Endothelial cell of umbilical vein (primary cell): ENCODE data around the gene PRKG1. TPM values are rescaled to one million over a fixed set of nuclear protein-coding genes. Genes with fewer than 3 reads are reported as not detected.

Experiments
- BruUV-seq: library from RNA; stranded (reverse); fragments of 400-500 nt; replicated peaks from 2 replicates; lab custom pipeline; 2021; lab: Mats Ljungman, UMichigan
- CTCF ChIA-PET: fragments of 300-600, 350-600 bp; sonication (Branson Sonifier 250); formaldehyde crosslinking; loops from one replicate; lab custom pipeline; 2021; ENCODE audit warnings: antibody characterized with exemption, inconsistent platforms; lab: Charles Lee
- POLR2A ChIA-PET: fragments of 300-600, 350-600 bp; sonication (Branson Sonifier 250); formaldehyde crosslinking; loops from one replicate; lab custom pipeline; 2021; ENCODE audit warnings: antibody characterized with exemption, inconsistent platforms; lab: Charles Lee
- DNase-seq: peaks from one replicate; pipeline ENCODE4 v3.0.0-alpha.2; 2011; ENCODE audit warnings: low read depth, low spot score
- FAIRE-seq: peaks from 2 replicates; lab custom pipeline; 2011; peaks lifted over from hg19 to GRCh38; lab: Jason Lieb, UNC
- H2AFZ ChIP-seq: 2 replicates; pipeline ENCODE4 v1.6.0; 2012; ENCODE audit warnings: low read depth, low read length, control low read depth, inconsistent platforms
- H3K27ac ChIP-seq: 2 replicates; pipeline ENCODE4 v1.5.1; 2011; ENCODE audit warnings: low read depth, mild to moderate bottlenecking, control low read depth, low read length, moderate library complexity; ENCODE audit not compliant: insufficient read depth
- H3K27me3 ChIP-seq, 2 experiments: 2 replicates each; pipeline versions ENCODE4 v1.6.0 to v1.6.1; 2011; ENCODE audit warnings: low read length in 2 of 2, mixed read lengths in 1 of 2; ENCODE audit not compliant: control insufficient read depth in 2 of 2, insufficient read depth in 2 of 2
- H3K36me3 ChIP-seq, 2 experiments: 2 replicates in 1 of 2; 3 replicates in 1 of 2; pipeline ENCODE4 v1.5.1; 2011; ENCODE audit warnings: low read length in 2 of 2, mild to moderate bottlenecking in 1 of 2, moderate library complexity in 1 of 2; ENCODE audit not compliant: control insufficient read depth in 2 of 2, insufficient read depth in 2 of 2; ENCODE audit errors: extremely low read depth in 1 of 2
- H3K4me1 ChIP-seq: 3 replicates; pipeline ENCODE4 v1.5.1; 2011; ENCODE audit warnings: mild to moderate bottlenecking, low read length; ENCODE audit not compliant: control insufficient read depth, insufficient read depth; ENCODE audit errors: extremely low read depth
- H3K4me2 ChIP-seq: 2 replicates; pipeline ENCODE4 v1.6.1; 2011; ENCODE audit warnings: low read length, control low read depth, mixed read lengths; ENCODE audit not compliant: insufficient read depth
- H3K4me3 ChIP-seq, 3 experiments: fragments of 200-600 bp in 1 of 3; sonication (generic), shearing (Covaris generic) in 1 of 3; replicated peaks in 1 of 3; 2 replicates each; pipeline ENCODE4 v1.5.1; 2011 to 2016; ENCODE audit warnings: control low read depth in 3 of 3, low read length in 3 of 3, mild to moderate bottlenecking in 2 of 3, inconsistent platforms in 1 of 3, low read depth in 1 of 3, moderate library complexity in 1 of 3; ENCODE audit not compliant: insufficient read depth in 1 of 3
- H3K79me2 ChIP-seq: 2 replicates; pipeline ENCODE4 v1.6.0; 2012; ENCODE audit warnings: low read length, inconsistent platforms; ENCODE audit not compliant: control insufficient read depth, insufficient read depth
- H3K9ac ChIP-seq: replicated peaks from 2 replicates; pipeline ENCODE3; 2011; ENCODE audit warnings: low read length, control low read depth; ENCODE audit not compliant: insufficient read depth; ENCODE audit errors: extremely low read depth
- H3K9me1 ChIP-seq: replicated peaks from 3 replicates; pipeline ENCODE4 v1.6.0; 2011; ENCODE audit warnings: mild to moderate bottlenecking, low read length; ENCODE audit not compliant: control insufficient read depth, insufficient read depth; ENCODE audit errors: extremely low read depth
- H3K9me3 ChIP-seq: replicated peaks from 2 replicates; pipeline ENCODE4 v1.5.1; 2012; ENCODE audit warnings: low read length, inconsistent platforms; ENCODE audit not compliant: control insufficient read depth, insufficient read depth
- H4K20me1 ChIP-seq: replicated peaks from 2 replicates; pipeline ENCODE3; 2011; ENCODE audit warnings: mild to moderate bottlenecking, low read length; ENCODE audit not compliant: control insufficient read depth, insufficient read depth; ENCODE audit errors: extremely low read depth
- CTCF ChIP-seq, 2 donors: IDR thresholded peaks; 1 replicate in 1 of 2; 2 replicates in 1 of 2; pipeline ENCODE4 v1.5.1; 2011; ENCODE audit warnings: low read length in 2 of 2, mild to moderate bottlenecking in 2 of 2, moderate library complexity in 2 of 2, control low read depth in 1 of 2, inconsistent platforms in 1 of 2, low read depth in 1 of 2; ENCODE audit not compliant: insufficient read depth in 1 of 2; ENCODE audit errors: extremely low read depth in 1 of 2
- EZH2 ChIP-seq: IDR thresholded peaks from 2 replicates; pipeline ENCODE4 v1.6.1; 2012; ENCODE audit warnings: borderline replicate concordance, low read depth, mild to moderate bottlenecking, moderate library complexity, low read length, inconsistent platforms; ENCODE audit not compliant: severe bottlenecking
- GATA2 ChIP-seq: IDR thresholded peaks from 2 replicates; pipeline ENCODE4 v1.7.0; 2011; ENCODE audit warnings: low read depth, mild to moderate bottlenecking, moderate library complexity, mixed read lengths, low read length; ENCODE audit not compliant: insufficient read length, insufficient read depth
- JUN ChIP-seq: IDR thresholded peaks from 2 replicates; pipeline ENCODE4 v1.6.1; 2011; ENCODE audit warnings: borderline replicate concordance, low read depth; ENCODE audit not compliant: insufficient read length, insufficient read depth
- MYC ChIP-seq: IDR thresholded peaks from one replicate; pipeline ENCODE4 v1.6.1; 2011; ENCODE audit warnings: mild to moderate bottlenecking, low read depth, low read length
- POLR2A ChIP-seq: IDR thresholded peaks from 2 replicates; pipeline ENCODE4 v1.6.1; 2012; ENCODE audit warnings: low read depth, mild to moderate bottlenecking, control low read depth, low read length
- dilution Hi-C: fragments of 300-500 bp; cut with MboI; formaldehyde crosslinking; loops from one replicate; pipeline ENCODE4 v1.15.0; 2019; ENCODE audit warnings: low sequenced_read_pairs; ENCODE audit not compliant: extremely low pct_ligation_motif_present
- intact Hi-C: fragments of 100-400 bp; cut with micrococcal nuclease; formaldehyde crosslinking; loops from one replicate; pipeline ENCODE4 v1.10.0; 2022
- polyA plus RNA-seq, 4 experiments: library from polyadenylated mRNA; depleted of rRNA in 3 of 4; stranded (reverse) in 3 of 4; unstranded in 1 of 4; fragments of >200 nt; gene quantifications; 2 replicates each; pipeline versions ENCODE4 v1.2.1 to v1.2.3, GENCODE V29; 2011 to 2012; ENCODE audit warnings: missing spikeins in 1 of 4
- total RNA-seq: library from RNA; stranded (reverse); gene quantifications from 2 replicates; pipeline ENCODE4 v1.2.3, GENCODE V29; 2021

Gene PRKG1
- total and polyA plus RNA-seq, 2 donors (not counting 3 experiments of a cell fraction or from before 2014, with no cell fraction given): 0.01 to 0.18 TPM

DNA sequence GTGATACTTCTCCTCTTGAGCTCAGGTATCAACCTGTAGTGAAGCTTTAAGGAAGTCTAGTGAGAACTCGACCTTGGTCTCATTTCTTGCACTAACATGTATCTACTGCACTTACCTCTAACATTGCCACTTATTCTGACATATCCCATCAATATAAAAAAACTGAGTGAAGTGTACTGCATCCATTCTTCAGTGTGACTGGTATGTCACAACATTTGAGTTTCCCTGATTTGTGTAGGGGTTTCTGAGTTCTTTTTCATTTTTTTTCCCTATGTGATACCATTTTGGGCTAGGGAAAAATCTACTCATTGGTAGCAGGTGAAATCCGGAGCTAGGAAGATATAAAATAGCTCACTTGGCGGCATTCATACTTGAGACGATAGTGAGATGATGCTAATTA is 274.3 kb downstream of the PRKG1 start:
- Histone ChIP-seq H3K4me2 (no peak overlapping the region), H3K9me3 (no peaks in the 10 kb centered on the region)
- CTCF ChIA-PET: interaction anchor here (1.0 kb wide), 1 partner anchor 40 kb away, joined by 3 read pairs; no protein-coding TSS in a partner anchor

More for the DNA sequence above, 274.3 kb downstream of the PRKG1 start:
- POLR2A ChIA-PET: no interaction called here
- FAIRE-seq: no peak
- no peaks in the 10 kb centered on the region for H4K20me1 ChIP-seq
- dilution Hi-C loops (no loop called here), intact Hi-C loops (no loop called here)
- H3K9me1 ChIP-seq: no peaks in the 10 kb centered on the region
- no peak for TF ChIP-seq GATA2
- TF ChIP-seq CTCF (IDR thresholded peaks at IDR 0.05; ENCODE audit: extremely low read depth in 1 of 2, insufficient read depth in 1 of 2, low read depth in 1 of 2, low read length in 2 of 2): no peak
- TF ChIP-seq EZH2: no peak
- no peak for TF ChIP-seq MYC
- TF ChIP-seq JUN: no peak
- no peak for TF ChIP-seq POLR2A
- H2AFZ ChIP-seq: no peak overlapping the region
- H3K27me3 ChIP-seq: no peaks in the 10 kb centered on the region
- no peaks in the 10 kb centered on the region for H3K4me1 ChIP-seq
- H3K4me3 ChIP-seq: no peak overlapping the region
- no peak for DNase-seq
- no peaks in the 10 kb centered on the region for H3K36me3 ChIP-seq
- BruUV-seq: no TSS peak
- H3K27ac ChIP-seq: no peak overlapping the region
- no peaks in the 10 kb centered on the region for H3K79me2 ChIP-seq
- no peak overlapping the region for H3K9ac ChIP-seq
